Fibroblast of villous mesenchyme (primary cell): ENCODE results near the gene TXNDC11. TPM values are rescaled to one million over a fixed set of nuclear protein-coding genes. Genes with fewer than 3 reads are reported as not detected.

Source experiments
- DNase-seq: peaks from one replicate; pipeline ENCODE4 v3.0.0-alpha.2; 2010; ENCODE audit warnings: low read depth
- H3K4me3 ChIP-seq: 2 replicates; pipeline ENCODE4 v1.5.1; 2011; ENCODE audit warnings: low read depth, mild to moderate bottlenecking, low read length
- CTCF ChIP-seq: IDR thresholded peaks from 2 replicates; pipeline ENCODE4 v1.5.1; 2012; ENCODE audit warnings: low read depth, mild to moderate bottlenecking, low read length; ENCODE audit not compliant: insufficient read depth
- total RNA-seq: library from RNA; depleted of rRNA; stranded (reverse); fragments of >200 nt; gene quantifications from 2 replicates; pipeline ENCODE4 v1.2.3, GENCODE V29; 2012

Gene TXNDC11
- total RNA-seq, 1 donor: 30.2 TPM

- DNase-seq: no peak
- TF ChIP-seq CTCF: no peak
Observed at GRCh38 chr16:11676799-11677198, 65.9 kb downstream of the TXNDC11 start.

GRCh38 chr16:11675561-11676511 is 66.8 kb downstream of the TXNDC11 start:
- no peak for TF ChIP-seq CTCF
- H3K4me3 ChIP-seq: no peak overlapping the region
- DNase-seq: no peak

More at GRCh38 chr16:11676799-11677198, 65.9 kb downstream of the TXNDC11 start:
- no peak overlapping the region for H3K4me3 ChIP-seq

GRCh38 chr16:11674818-11675560 is 67.7 kb downstream of the TXNDC11 start:
- no peak for DNase-seq
- no peak overlapping the region for H3K4me3 ChIP-seq
- no peak for TF ChIP-seq CTCF

- DNase-seq: no peak
- no peak for TF ChIP-seq CTCF
- no peak overlapping the region for H3K4me3 ChIP-seq
Observed at GRCh38 chr16:11674001-11674817, 68.4 kb downstream of the TXNDC11 start.

- no peak for TF ChIP-seq CTCF
- no peak for DNase-seq
- H3K4me3 ChIP-seq: no peak overlapping the region
Observed at GRCh38 chr16:11673091-11674000, 69.3 kb downstream of the TXNDC11 start.
